SK-N-SH (cell line): ENCODE measurements around the gene RASA1.
A peak's percentile ranks its signal among the peaks of the same experiment; 100 is the strongest.

Source experiments
- EZH2phosphoT487 ChIP-seq: fragments of 200-600 bp; sonication (generic); IDR thresholded peaks from 2 replicates; pipeline ENCODE4 v1.6.1; 2017; ENCODE audit warnings: low read depth, mixed run types, mild to moderate bottlenecking, antibody characterized with exemption, moderate library complexity, borderline replicate concordance
- FOSL2 ChIP-seq: IDR thresholded peaks from 2 replicates; pipeline ENCODE4 v1.4.0; 2012; ENCODE audit warnings: low read depth, mild to moderate bottlenecking, moderate library complexity, borderline replicate concordance
- JUND ChIP-seq: IDR thresholded peaks from 2 replicates; pipeline ENCODE4 v1.4.0; 2012
- MXI1 ChIP-seq: IDR thresholded peaks from 2 replicates; pipeline ENCODE4 v1.6.1; 2012; ENCODE audit warnings: mild to moderate bottlenecking, low read depth, low read length, improper control_type of control experiment
- POLR2AphosphoS5 ChIP-seq: IDR thresholded peaks from 2 replicates; pipeline ENCODE4 v1.6.1; 2012; ENCODE audit warnings: low read depth, low read length
- REST ChIP-seq: IDR thresholded peaks from 2 replicates; pipeline ENCODE4 v1.6.1; 2012; ENCODE audit warnings: mild to moderate bottlenecking, low read depth, low read length, moderate library complexity
- SIN3A ChIP-seq: IDR thresholded peaks from 2 replicates; pipeline ENCODE4 v1.6.1; 2012; ENCODE audit warnings: low read depth, mild to moderate bottlenecking, low read length, moderate library complexity, borderline replicate concordance
- TAF1 ChIP-seq: IDR thresholded peaks from 2 replicates; pipeline ENCODE4 v1.6.1; 2012; ENCODE audit warnings: low read depth, mild to moderate bottlenecking, low read length, moderate library complexity, borderline replicate concordance
- USF2 ChIP-seq: fragments of 150-350 bp; IDR thresholded peaks from 2 replicates; pipeline ENCODE4 v1.6.1; 2017; ENCODE audit warnings: antibody characterized with exemption, low read length, low read depth, borderline replicate concordance
- TF ChIP-seq, protein P1 (sequence below): fragments of 200-600 bp; sonication (generic); IDR thresholded peaks from 2 replicates; pipeline ENCODE4 v1.6.1; 2017; ENCODE audit warnings: antibody characterized with exemption, mild to moderate bottlenecking, moderate library complexity
- TF ChIP-seq, protein P2 (sequence below): IDR thresholded peaks from 2 replicates; pipeline ENCODE4 v1.4.0; 2012; ENCODE audit warnings: low read depth

DNA sequence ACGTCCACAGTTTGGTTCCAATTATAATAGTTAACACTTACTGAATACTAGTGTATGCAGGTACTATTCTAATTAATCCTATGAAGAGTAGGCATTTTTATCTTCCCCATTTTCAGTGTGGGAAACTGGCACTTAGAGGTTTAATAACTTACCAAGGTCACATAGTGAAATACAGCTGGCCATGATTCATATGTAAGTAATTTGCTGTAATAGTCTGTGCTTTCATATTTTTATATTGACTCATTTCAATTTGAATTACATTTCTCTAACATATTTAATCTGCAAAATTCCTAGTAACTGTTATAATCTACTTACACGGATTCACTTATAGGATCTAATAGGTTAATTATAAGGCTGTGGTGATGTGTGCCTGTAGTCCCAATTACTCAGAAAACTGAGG is 125.6 kb downstream of the RASA1 start:
- TF ChIP-seq POLR2AphosphoS5 = peak; percentile 40; the same call in 1 of the 2 replicates
- peak; percentile 88 for TF ChIP-seq JUND
- TF ChIP-seq, protein P1, sequence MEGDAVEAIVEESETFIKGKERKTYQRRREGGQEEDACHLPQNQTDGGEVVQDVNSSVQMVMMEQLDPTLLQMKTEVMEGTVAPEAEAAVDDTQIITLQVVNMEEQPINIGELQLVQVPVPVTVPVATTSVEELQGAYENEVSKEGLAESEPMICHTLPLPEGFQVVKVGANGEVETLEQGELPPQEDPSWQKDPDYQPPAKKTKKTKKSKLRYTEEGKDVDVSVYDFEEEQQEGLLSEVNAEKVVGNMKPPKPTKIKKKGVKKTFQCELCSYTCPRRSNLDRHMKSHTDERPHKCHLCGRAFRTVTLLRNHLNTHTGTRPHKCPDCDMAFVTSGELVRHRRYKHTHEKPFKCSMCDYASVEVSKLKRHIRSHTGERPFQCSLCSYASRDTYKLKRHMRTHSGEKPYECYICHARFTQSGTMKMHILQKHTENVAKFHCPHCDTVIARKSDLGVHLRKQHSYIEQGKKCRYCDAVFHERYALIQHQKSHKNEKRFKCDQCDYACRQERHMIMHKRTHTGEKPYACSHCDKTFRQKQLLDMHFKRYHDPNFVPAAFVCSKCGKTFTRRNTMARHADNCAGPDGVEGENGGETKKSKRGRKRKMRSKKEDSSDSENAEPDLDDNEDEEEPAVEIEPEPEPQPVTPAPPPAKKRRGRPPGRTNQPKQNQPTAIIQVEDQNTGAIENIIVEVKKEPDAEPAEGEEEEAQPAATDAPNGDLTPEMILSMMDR = no peak
- TF ChIP-seq USF2 = no peak
- TF ChIP-seq, protein P2, sequence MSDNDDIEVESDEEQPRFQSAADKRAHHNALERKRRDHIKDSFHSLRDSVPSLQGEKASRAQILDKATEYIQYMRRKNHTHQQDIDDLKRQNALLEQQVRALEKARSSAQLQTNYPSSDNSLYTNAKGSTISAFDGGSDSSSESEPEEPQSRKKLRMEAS = no peak
- no peak for TF ChIP-seq REST
- no peak for TF ChIP-seq MXI1
- TF ChIP-seq TAF1 = no peak
- TF ChIP-seq SIN3A = no peak
- TF ChIP-seq EZH2phosphoT487 = no peak
- TF ChIP-seq FOSL2 = peak; percentile 90
